ENCODE data around the gene KCNQ1. TPM values are rescaled to one million over a fixed set of nuclear protein-coding genes. Genes with fewer than 3 reads are reported as not detected.

Gene KCNQ1
- total and polyA plus RNA-seq, 7 donors, result 0.48 to 3.1 (median 1.1) TPM

GRCh38 chr11:2794046-2794967, 349.5 kb downstream of the KCNQ1 start:
- peak; percentile 7 to 42 for DNase-seq
- no peaks in the 10 kb centered on the region for H3K36me3 ChIP-seq (ENCODE audit: insufficient read depth in 1 of 2, low read depth in 1 of 2)
- no peaks in the 10 kb centered on the region for H3K9me3 ChIP-seq
- whole genome bisulfite sequencing, 3 donors, result 90 to 93% (median 90%) methylated on average over 18 of the region's 18 CpGs
- no peak for TF ChIP-seq CTCF (IDR thresholded peaks at IDR 0.05)
- peaks cover 0 to 24% (median 0%) of the 10 kb centered on the region in 3 donors for H3K27me3 ChIP-seq (ENCODE audit: insufficient read depth in 3 of 3, low read length in 2 of 3)
- intact Hi-C loops (cut with DNase I), result no loop called here
- H3K4me3 ChIP-seq, result no peak overlapping the region
- no peaks in the 10 kb centered on the region for H3K4me1 ChIP-seq
- H3K27ac ChIP-seq, result no peak overlapping the region
- ATAC-seq, result no peak

- ATAC-seq, result no peak
- no peaks in the 10 kb centered on the region for H3K36me3 ChIP-seq (ENCODE audit: insufficient read depth in 1 of 2, low read depth in 1 of 2)
- no peak overlapping the region for H3K4me3 ChIP-seq
- H3K27me3 ChIP-seq (ENCODE audit: insufficient read depth in 3 of 3, low read length in 2 of 3), result peaks cover 0 to 24% (median 0%) of the 10 kb centered on the region in 3 donors
- intact Hi-C loops (cut with DNase I), result no loop called here
- WGBS, 3 donors, result 89 to 93% (median 90%) methylated on average over 12 of the region's 12 CpGs
- no peaks in the 10 kb centered on the region for H3K4me1 ChIP-seq
- no peak overlapping the region for H3K27ac ChIP-seq
- DNase-seq, result peak; percentile 9 to 39
- no peaks in the 10 kb centered on the region for H3K9me3 ChIP-seq
- TF ChIP-seq CTCF (IDR thresholded peaks at IDR 0.05), result no peak
Observed at GRCh38 chr11:2794968-2795322, 350.1 kb downstream of the KCNQ1 start.

GRCh38 chr11:2795491-2795991, 350.7 kb downstream of the KCNQ1 start:
- Histone ChIP-seq H3K4me3 (no peak overlapping the region), H3K36me3 (ENCODE audit: insufficient read depth in 1 of 2, low read depth in 1 of 2) (no peaks in the 10 kb centered on the region), H3K27ac (no peak overlapping the region), H3K4me1 (no peaks in the 10 kb centered on the region), H3K27me3 (ENCODE audit: insufficient read depth in 3 of 3, low read length in 2 of 3) (peaks cover 0 to 24% (median 0%) of the 10 kb centered on the region in 3 donors), H3K9me3 (no peaks in the 10 kb centered on the region)
- intact Hi-C loops (cut with DNase I), result no loop called here
- DNase-seq (peak; percentile 10 to 50), ATAC-seq (no peak)
- TF ChIP-seq CTCF (IDR thresholded peaks at IDR 0.05), result no peak
- WGBS, 3 donors, result 91 to 95% (median 91%) methylated on average over 10 of the region's 10 CpGs

GRCh38 chr11:2796091-2796490, 351.3 kb downstream of the KCNQ1 start:
- Histone ChIP-seq H3K4me1 (no peaks in the 10 kb centered on the region), H3K27ac (no peak overlapping the region), H3K27me3 (ENCODE audit: insufficient read depth in 3 of 3, low read length in 2 of 3) (peaks cover 0 to 19% (median 0%) of the 10 kb centered on the region in 3 donors), H3K4me3 (no peak overlapping the region), H3K36me3 (ENCODE audit: insufficient read depth in 1 of 2, low read depth in 1 of 2) (no peaks in the 10 kb centered on the region), H3K9me3 (no peaks in the 10 kb centered on the region)
- no peak for TF ChIP-seq CTCF (IDR thresholded peaks at IDR 0.05)
- WGBS, 3 donors, result 85 to 88% (median 87%) methylated on average over 15 of the region's 15 CpGs
- ATAC-seq, result no peak
- DNase-seq, result peak; percentile 5 to 15
- intact Hi-C loops (cut with DNase I), result no loop called here

Data from psoas muscle (tissue), 8 donors.